DMS114 treated with DMSO at 0.1 percent for 48 hours (cell line): Measurements from ENCODE around the gene LPO.

Experiments
- DNase-seq: peaks from one replicate; lab custom pipeline; 2025; ENCODE audit not compliant: unreplicated experiment; lab: John Stamatoyannopoulos, UW

The LPO gene

DNA sequence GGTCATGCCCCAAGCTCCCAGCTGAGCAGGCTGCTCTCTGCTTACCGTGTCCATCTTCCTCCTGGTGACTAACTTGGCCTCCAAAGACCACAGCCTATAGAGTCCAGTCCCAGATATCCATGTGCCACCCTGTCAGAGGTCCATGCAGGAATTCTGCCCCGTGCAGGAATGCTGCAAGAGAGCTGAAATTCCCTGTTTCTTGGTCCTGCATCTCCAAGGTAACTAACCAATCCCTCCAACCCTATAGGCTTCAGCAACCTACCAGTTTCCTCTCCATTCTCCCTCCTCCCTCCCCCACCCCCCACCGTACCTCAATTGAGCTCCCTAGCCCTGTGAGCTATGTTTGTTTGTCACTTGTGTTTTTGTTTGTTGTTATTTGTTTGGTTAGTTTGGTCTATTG lies 9.7 kb upstream of the LPO start:
- no peak for DNase-seq

DNA sequence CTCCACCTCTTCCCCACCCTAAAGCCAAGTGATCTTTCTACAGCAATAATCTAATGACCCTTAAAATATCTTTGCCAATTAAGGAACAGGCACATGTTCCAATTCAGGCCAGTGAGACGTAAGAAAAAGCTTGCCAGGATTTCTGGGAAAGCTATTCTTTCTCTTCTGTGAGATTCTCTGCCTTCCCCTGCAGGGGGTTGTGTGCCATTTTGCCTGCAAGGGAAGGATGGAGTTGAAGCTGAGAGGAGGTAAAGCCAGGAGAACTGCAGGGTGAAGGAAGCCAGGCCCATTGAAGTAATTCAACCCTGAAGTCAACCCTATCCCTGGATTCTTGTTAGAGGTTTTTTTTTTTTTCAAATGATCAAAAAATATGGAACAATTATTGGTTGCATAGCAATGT lies 9.0 kb upstream of the LPO start:
- DNase-seq = no peak

DNA sequence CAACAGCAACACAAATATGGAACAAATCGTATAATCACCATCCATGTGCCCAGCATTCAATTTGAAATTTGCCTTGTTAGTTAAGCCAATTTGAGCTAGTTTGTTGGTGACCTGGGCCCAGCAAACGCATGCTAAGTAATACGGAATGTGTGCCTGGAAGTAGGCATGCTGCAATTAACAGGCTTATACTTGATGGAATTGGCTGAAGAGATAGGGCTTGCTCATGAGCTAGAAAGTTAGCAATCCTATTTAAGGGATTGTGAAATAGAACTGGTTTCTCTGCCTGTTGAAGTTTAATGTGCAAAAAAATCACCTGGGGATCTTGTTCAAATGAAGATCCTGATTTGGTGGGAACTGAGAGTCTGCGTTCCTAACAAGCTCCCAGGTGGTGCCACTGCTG lies 8.5 kb upstream of the LPO start:
- DNase-seq = no peak

DNA sequence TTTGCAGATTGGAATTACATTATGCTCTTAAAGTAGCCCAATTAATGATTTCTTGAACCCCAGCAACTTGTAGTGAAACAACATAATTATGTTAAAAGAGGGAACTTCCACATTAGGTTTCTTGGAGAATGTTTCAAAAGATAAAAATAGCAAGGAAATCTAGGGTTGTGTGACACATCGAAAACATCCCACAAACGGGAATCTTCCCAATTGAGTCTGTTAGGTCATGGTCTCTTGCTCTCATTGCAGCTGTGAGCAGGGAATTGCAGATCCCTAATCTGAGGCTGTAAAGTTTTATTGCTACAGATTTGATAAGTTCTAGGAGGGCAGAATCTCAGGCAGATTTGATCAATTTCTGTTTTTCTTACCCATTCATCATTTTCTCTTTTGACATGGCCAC lies 6.7 kb upstream of the LPO start:
- DNase-seq = no peak

DNA sequence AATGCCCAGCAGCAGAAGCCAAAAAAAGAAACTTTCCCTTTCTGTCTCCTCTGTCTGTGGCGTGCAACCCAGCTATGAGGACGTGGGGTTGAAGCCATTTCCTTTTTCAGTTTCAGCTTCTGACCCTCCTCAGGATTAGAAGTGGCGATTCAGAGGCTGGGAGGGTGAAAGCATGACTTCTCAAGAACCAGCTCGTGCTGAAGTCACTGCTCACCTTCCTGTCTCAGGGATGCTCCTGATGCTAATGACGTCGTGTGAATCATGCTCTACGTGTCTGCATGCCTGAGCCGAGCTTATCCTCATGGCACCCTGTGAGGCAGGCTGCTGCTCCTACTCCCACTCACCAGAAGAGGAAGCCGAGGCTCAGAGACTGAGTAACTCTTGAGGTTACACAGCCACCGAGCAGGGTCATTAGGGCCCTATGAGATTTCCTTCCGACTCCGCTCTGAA lies 5.7 kb upstream of the LPO start:
- DNase-seq = no peak

DNA sequence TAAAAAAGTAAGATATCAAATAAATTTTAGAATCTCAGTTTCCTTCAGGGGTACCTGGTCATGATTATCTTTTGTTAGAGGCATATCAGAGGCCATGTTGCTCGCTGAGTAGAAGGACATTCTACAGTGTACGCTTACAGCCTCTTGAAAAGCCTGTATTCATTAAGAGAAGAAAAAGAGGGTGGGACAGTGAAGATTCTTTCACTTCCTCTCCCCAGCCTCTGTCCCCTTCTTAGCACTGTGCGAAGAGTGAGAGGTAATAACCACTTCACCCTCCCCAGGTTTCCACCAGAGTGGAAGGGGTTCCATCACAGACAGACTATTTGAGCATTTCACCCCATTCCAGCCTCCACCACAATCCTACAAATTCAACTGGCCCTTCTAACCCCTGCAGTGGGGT lies 4.8 kb upstream of the LPO start:
- DNase-seq = no peak

DNA sequence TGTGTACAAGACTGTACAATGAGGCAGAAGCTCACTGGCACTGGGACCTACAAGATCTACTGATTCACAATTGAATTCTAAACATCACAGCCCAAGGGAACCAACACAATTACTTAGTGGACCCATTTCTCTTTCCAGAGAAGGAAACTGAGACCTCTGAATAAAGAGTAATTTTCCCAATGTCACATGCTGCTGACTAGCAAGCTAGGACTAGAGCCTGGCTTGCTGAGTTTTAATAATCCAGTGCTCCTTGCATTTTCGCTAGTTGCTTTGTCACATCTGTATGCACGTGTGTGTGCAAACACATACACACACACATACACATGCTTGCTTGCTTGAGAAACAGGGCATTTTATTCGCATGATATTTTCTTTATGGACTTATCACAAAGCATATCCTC lies 3.9 kb upstream of the LPO start:
- DNase-seq = no peak

DNA sequence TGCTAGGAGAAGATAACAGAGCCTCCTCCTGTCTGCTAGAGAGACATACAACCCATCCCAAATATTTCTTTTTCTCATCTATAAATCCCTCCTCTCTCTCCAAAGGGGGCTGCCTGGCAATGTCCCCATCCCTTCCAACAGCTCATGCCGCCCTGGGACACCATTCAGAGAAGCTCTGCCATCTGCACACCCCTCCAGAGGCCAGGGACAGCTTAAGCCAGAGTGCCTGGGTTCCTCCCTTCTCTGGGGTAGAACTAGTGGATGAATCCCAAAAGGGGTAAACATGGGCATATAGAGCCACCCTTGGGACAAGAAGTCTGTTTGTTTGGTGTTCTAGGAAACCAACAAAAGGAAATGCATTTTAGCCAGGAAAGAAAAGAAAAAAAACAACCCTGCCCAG lies 2.6 kb upstream of the LPO start:
- DNase-seq = no peak

DNA sequence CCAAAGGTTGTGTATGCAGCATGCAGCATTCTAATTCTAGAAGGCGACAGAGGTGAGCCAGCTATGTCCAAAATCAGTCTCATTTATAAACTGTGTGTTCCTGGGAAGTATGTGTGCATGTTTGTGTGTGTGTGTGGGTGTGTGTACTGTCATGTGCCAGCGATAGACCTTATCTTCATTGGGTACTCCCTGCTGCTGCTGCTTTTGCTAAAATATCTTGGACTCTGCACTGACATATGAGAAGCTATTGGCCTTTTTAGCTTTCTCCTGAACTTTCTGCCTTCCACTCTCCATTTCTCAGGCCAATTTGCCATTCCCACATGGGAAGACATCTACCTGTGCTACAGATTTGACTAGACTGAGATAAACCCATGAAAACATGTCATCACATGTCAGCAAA lies 2.0 kb upstream of the LPO start:
- DNase-seq = no peak

DNA sequence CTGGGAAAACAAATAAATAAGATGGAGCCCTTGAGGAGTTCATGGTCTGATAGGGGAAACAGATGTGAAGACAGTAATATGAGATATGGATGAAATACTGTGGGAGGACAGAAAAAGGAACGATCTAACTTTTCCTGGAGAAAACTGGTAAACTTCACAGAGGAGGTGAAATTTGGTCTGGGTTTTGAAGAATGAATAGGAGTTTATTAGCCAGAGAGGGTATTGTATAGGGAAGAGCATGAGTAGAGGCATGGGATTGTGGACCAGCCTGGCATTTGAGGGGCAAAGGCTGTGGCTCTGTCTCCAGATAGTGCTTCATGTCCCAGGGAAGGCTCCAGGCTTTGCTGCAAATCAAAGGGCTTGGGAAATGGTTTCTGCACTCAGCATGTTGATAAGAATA lies 1.6 kb downstream of the LPO start:
- DNase-seq = no peak

DNA sequence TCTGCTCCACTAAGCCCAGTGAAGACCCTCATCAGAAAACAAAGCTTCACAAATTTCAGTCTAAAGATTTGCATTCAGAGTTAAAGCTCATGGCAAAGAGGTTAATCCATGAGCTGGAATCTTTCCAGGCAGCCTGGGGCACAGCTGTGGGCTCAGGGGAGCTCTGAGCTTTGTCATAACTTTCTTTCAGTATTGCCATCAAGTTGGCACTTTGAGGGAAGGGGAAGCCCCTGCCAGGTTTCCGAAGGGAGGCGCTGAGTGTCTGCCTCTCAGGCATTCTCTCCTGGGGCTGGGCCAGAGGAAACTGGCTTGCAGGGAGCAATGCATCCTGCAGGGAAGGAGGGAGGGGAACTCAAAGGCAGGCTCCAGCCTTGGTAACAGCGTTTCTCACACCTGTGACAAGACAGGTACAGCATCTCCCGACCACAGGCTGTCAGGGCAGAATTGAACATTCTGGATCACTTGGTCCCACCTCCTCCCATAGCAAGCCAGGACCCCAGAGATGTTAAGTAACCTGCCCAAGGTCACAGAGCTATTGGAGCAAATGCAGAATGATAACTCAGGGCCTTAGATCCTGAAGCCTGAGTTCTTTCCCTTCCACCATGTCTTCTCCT lies 3.9 kb downstream of the LPO start:
- DNase-seq = no peak

DNA sequence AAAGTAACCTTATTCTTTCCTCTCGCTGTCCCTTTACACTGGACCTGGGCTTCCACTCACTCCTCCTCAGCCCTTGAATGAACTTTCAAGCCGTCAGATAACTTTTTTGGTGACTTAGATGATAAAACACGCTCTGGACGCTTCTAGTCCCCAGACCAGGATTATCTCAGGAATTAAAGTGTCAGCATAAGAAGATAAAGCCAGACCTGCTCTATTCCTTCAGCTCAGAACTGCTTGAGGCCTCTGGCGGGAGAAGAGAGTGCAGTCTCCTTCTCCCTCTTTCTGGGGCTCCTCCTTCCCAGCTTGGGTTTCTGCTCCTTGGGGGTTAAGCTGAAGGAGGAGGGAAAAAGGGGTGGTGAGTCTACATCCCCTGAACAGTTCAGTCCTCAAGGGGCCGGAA lies 6.6 kb downstream of the LPO start:
- no peak for DNase-seq

DNA sequence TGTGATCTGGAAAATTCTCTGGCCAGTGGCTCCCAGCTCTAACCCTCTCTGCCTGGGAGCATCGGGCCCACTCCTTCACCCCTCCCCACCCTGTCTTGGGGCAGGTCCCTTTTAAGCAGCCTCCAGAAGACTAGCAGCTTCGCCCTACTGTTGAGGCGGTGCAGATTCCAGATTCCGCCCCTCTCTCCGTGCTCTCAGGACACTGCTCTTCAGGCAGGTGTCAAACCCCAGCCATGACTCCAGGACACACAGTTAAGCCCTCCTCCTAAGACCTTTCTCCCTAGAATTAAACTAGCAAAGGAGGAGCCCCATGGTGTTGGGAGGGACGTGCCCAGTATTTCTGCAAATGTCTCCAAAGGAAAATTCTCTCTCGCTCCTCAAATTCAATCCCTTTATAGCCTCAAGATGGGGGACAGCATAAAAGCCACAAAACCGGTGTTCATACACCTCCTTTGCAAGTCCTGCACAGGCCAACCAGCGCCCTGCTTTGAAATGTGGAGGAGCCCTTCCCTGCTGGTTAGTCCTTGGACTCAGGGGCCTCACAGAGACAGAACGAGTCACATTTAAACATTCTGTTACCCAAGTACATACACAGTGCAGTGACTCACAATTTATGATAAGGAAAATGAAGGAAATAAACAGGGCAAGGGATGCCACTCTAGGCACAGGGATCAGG lies 7.2 kb downstream of the LPO start:
- no peak for DNase-seq

DNA sequence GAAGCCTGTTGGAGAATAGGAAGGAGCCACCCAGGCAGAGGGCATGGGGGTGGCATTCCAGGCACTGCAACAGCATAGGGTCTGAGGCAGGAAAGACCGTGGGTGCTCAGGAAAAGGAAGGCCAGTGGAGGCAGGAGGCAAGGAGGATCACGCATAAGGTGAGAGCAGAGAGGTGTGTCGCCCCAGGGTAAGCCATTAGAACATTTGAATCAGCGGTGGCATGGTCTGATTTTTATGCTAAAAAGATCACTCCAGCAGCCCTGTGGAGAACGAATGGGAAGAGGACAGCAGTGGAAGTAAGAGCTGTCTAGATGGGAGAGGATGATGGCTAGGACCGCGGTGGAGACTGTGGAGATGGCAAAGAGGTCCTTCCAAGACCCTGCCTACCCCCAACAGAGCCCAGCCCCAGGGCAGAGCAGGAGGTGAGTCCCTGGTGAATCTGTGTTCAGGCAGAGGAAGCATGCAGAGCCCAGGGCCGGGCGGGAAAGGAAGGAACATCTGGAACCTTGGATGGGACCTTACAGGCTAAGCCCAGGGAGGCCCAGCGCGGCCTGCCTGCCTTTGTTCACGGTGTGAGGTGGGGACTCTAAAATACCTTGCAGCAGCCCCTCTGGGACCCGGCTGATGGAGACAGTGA lies 7.8 kb downstream of the LPO start:
- DNase-seq = no peak

DNA sequence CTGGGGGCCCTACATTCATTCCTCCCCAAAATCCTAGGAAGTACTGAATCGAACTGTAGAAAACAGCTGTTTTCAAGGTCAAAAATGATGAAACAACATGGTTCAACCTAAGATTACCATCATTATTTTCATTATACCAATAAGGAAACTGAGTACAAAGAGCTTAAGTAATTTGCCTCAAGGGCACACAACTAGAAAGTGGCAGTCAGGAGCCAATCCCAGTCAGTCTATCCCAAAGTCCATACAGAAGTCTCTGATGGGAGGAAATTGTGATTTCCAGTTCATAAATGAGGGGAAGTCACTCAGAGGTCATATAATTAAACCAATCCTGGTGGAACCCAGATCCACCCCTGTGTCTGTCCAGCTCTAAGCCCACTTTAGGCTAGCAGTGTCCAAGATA lies 8.4 kb downstream of the LPO start:
- no peak for DNase-seq

DNA sequence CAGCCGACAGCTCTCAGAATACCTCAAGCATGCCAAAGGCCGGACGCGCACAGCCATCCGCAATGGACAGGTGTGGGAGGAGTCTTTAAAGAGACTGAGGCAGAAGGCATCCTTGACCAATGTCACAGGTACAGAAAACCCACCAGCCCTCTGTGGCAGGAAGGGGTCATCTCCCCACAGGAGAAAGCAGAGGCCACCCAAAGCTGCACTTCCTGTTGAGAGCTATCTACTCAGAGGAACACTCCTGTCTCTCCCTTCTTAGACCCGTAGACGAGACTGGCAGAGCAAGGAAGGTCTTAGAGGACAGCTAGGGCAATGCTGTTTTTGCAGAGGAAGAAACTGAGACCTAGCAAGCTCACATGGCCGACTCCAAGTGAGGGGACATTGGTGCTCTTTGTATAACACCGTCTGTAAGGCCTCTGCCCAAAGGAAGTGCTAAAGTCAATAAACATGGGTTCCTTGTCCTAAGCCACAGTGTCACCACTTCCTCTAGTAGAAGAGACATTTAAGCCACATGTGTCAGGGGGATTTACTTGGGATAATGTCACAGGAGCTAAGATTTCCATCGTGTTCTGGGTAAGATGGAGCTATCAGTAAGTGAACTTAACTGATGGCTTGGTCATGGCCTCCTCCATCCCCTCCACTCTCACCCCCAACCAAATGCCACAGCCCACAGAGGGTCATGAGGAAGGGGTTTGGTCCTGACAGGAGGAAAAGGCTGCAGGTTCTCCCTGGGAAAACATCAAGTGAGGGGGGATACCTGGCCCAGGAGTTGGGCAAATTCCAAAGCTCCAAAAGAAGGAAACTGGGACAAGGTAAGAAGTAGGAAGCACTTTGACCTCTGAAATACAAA lies 9.4 kb downstream of the LPO start:
- DNase-seq = no peak

DNA sequence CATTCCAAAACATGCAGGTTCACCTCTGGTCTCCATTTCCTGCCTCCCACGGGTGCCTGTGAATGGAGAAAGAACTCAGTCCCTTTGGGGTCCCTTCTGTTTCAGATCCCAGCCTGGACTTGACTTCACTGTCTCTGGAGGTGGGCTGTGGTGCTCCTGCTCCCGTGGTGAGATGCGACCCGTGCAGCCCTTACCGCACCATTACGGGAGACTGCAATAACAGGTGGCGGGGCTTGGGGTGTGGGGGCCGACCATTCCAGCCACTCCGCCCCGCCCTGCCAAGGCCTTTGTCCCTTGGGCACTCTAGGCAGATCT lies 10.5 kb downstream of the LPO start:
- no peak for DNase-seq

DNA sequence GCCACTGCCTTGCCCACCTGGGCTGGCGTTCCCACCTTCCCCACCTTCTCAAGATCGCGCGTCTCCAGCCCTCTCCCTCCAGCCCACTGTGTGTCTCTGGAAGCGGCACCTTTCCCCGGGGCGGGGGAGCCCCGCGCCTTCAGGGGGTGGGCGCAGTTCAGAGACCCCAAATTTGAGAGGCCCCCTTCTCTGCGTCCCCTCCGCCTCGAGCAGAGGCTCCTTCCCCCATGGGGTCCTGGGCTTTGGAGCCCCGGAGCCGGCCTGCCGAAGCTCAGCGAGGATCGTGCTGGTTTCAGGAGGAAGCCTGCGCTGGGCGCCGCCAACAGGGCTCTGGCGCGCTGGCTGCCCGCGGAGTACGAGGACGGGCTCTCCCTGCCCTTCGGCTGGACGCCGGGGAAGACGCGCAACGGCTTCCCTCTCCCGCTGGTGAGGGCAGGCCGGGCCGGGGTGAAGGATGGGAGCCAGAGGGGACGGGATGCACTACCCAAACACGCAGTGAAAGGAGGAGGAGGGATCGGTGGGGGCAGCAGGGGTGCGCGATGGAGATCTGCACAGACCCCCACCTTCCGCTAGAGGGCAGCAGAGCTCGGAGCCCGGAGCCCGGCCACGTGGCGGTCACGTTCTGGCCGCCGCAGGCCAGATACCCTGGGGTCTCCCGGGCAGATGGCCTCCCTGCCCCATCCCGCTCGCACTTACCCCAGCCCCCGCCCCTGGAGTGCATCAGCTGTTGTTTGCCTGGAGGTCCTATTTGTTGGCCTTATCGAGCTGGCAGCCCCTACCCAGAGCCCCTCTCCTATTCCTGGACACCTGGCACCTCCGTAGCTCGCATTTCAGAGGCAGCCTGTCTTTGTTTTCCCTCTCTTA lies 11.1 kb downstream of the LPO start:
- peak; percentile 47 for DNase-seq

DNA sequence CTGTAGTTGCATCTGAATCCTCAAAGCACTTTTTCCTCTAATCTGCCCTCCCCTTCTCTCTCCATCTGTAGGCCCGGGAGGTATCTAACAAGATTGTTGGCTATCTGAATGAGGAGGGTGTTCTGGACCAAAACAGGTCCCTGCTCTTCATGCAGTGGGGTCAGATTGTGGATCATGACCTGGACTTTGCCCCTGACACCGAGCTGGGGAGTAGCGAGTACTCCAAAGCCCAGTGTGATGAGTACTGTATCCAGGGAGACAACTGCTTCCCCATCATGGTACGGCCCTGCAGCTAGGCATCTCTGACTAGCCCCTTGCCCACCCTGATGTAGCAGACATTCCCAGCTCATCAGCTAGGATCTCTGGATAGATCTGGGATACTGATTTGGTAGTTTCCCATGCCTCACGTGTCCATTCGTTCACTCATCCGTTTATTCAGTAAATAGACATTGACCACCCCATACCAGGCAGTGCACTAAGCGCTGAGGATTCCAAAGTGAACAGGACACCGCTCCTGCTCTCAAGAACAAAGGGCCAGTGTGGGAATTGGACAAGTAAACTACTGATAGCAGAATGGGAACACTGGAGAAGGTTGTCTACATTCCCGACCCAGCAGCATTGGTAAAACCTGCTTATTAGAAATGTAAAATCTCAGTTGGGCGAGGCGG lies 12.1 kb downstream of the LPO start:
- DNase-seq = no peak

DNA sequence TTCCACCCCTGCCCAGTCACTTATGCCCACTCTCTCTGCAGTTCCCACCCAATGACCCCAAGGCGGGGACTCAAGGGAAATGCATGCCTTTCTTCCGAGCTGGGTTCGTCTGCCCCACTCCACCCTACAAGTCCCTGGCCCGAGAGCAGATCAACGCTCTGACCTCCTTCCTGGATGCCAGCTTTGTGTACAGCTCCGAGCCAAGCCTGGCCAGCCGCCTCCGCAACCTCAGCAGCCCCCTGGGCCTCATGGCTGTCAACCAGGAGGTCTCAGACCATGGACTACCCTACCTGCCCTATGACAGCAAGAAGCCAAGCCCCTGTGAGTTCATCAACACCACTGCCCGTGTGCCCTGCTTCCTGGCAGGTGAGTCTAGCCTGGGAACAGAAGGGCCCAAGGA lies 13.8 kb downstream of the LPO start:
- no peak for DNase-seq

DNA sequence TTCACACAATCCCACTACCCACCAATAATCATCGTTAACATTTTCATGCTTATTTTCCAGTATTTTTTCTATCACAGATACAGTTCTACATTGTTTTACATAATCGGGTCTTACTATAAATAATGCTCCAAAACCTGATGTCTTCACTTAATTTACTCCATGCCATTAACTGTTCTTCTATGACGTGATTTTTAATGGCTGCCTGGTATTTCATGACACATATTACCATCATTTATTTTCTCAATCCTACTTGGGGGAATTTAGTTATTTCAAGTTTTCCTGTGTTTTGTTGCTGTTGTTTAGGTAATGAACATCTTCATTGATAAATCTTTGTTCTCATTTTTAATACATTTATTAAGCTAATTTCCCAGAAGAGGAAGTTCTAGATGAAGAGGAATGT lies 14.7 kb downstream of the LPO start:
- DNase-seq = no peak
